Stimulated activated CD4-positive, alpha-beta T cell treated with anti-CD3 and anti-CD28 coated beads, Interleukin-15, amount 100 ng/mL, for 48 hours (primary cell): ENCODE data around the gene GPR162.

Source experiments
- DNase-seq, 2 donors: peaks; one replicate each; pipeline ENCODE4 v3.0.0-alpha.2; 2020; ENCODE audit warnings: low read depth in 2 of 2

GPR162 gene

GRCh38 chr12:6787309-6787708 is 34.3 kb upstream of the GPR162 start:
- DNase-seq = no peak

GRCh38 chr12:6788972-6789924 is 32.4 kb upstream of the GPR162 start, which contains the start of gene CD4:
TSS of gene CD4 (plus strand) at chr12:6789528. CDS start at chr12:6800139, 10,611 bp downstream.
- peak; percentile 74 to 80 for DNase-seq

- DNase-seq = no peak
Measured at GRCh38 chr12:6790496-6791150, 31.0 kb upstream of the GPR162 start.

GRCh38 chr12:6791931-6792520 is 29.6 kb upstream of the GPR162 start:
- no peak for DNase-seq

- DNase-seq = no peak
Measured at GRCh38 chr12:6792522-6793201, 29.0 kb upstream of the GPR162 start.

GRCh38 chr12:6795088-6795487 is 26.5 kb upstream of the GPR162 start:
- no peak for DNase-seq

- DNase-seq = no peak
Measured at GRCh38 chr12:6796576-6796975, 25.0 kb upstream of the GPR162 start.

GRCh38 chr12:6799147-6799546 is 22.5 kb upstream of the GPR162 start:
- no peak for DNase-seq

GRCh38 chr12:6807170-6807569 is 14.5 kb upstream of the GPR162 start:
- no peak for DNase-seq

GRCh38 chr12:6809056-6809455 is 12.6 kb upstream of the GPR162 start:
- DNase-seq = no peak

- no peak for DNase-seq
Measured at GRCh38 chr12:6810758-6811157, 10.9 kb upstream of the GPR162 start.

GRCh38 chr12:6813363-6813762 is 8.3 kb upstream of the GPR162 start:
- no peak for DNase-seq

- no peak for DNase-seq
Measured at GRCh38 chr12:6816598-6816997, 5.0 kb upstream of the GPR162 start.

- no peak for DNase-seq
Measured at GRCh38 chr12:6817098-6817497, 4.5 kb upstream of the GPR162 start.

- no peak for DNase-seq
Measured at GRCh38 chr12:6817662-6818157, 3.9 kb upstream of the GPR162 start.

- no peak for DNase-seq
Measured at GRCh38 chr12:6818222-6818621, 3.4 kb upstream of the GPR162 start.

- DNase-seq = no peak
Measured at GRCh38 chr12:6818645-6819044, 3.0 kb upstream of the GPR162 start.

- DNase-seq = no peak
Measured at GRCh38 chr12:6819106-6820030, 2.3 kb upstream of the GPR162 start.

- DNase-seq = no peak
Measured at GRCh38 chr12:6820166-6820565, 1.5 kb upstream of the GPR162 start.

- DNase-seq = no peak
Measured at GRCh38 chr12:6822426-6823135, 960 bp downstream of the GPR162 start.
